Measurements from ENCODE around the gene ERC1.

DNA sequence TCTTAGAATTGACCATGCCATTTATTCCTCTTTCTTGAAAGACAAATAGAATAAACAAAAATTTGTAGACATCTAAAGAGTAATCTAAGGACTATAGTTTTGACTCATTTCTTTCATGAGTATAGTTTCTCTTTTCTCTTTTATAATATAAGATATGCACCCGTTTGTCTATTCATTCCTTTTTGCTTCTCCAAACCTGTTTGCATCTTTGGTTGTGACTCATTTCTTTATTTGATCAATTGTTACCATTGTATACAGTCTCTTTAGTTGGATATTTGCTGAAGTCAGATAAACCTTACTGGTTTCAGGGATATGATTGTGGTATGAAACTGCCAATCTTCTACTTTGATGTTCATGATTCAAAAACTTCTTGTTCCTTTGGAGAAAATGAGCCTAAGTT, 334.6 kb downstream of the ERC1 start:
- TF ChIP-seq, protein P1, sequence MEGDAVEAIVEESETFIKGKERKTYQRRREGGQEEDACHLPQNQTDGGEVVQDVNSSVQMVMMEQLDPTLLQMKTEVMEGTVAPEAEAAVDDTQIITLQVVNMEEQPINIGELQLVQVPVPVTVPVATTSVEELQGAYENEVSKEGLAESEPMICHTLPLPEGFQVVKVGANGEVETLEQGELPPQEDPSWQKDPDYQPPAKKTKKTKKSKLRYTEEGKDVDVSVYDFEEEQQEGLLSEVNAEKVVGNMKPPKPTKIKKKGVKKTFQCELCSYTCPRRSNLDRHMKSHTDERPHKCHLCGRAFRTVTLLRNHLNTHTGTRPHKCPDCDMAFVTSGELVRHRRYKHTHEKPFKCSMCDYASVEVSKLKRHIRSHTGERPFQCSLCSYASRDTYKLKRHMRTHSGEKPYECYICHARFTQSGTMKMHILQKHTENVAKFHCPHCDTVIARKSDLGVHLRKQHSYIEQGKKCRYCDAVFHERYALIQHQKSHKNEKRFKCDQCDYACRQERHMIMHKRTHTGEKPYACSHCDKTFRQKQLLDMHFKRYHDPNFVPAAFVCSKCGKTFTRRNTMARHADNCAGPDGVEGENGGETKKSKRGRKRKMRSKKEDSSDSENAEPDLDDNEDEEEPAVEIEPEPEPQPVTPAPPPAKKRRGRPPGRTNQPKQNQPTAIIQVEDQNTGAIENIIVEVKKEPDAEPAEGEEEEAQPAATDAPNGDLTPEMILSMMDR (conservative IDR thresholded peaks at IDR 0.05 in 1 of 2, IDR thresholded peaks at IDR 0.05 in 1 of 2; ENCODE audit: low read depth in 1 of 2, low read length in 2 of 2): no peak
- TF ChIP-seq EZH2 (IDR thresholded peaks at IDR 0.05; ENCODE audit: low read length, missing control alignments): no peak
